ENCODE measurements around the gene ZNF622. TPM values are rescaled to one million over a fixed set of nuclear protein-coding genes. Genes with fewer than 3 reads are reported as not detected.

ZNF622 gene
- total RNA-seq, 1 experiment from 2014 or later: 25.2 TPM

DNA sequence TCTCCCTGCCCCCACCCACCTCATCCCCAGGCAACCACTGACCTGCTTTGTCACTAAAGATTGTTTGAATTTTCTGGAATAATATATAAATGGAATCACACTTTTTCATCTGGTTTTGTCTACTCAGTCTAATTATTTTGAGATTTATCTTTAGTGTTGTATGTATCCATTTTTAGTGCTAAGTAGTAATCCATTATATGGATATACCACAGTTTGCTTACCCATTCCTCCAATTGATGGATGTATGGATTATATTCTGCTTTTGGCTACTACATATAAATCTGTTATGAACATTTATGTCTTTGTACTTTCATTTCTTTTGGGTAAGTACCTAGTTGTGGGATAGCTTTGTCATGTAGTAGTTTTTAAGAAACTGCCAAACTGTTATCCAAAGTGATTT lies 14.5 kb upstream of the ZNF622 start:
- DNase-seq (ENCODE audit: low read depth, low spot score): no peak
- no peaks in the 10 kb centered on the region for H4K20me1 ChIP-seq (ENCODE audit: insufficient read depth)
- no peak overlapping the region for H3K9ac ChIP-seq (ENCODE audit: low read length)
- no peak overlapping the region for H3K27ac ChIP-seq (ENCODE audit: low read depth, low read length)
- H3K9me2 ChIP-seq (ENCODE audit: insufficient read depth): no peaks in the 10 kb centered on the region
- no peaks in the 10 kb centered on the region for H3K36me3 ChIP-seq (ENCODE audit: control insufficient read depth in 1 of 2, insufficient read depth in 2 of 2, low read length in 2 of 2)
- no peaks in the 10 kb centered on the region for H3K27me3 ChIP-seq (ENCODE audit: insufficient read depth, low read length)
- intact Hi-C loops (cut with micrococcal nuclease): no loop called here
- no peaks in the 10 kb centered on the region for H3K4me1 ChIP-seq (ENCODE audit: control insufficient read depth in 1 of 2, insufficient read depth in 2 of 2, low read length in 2 of 2)
- TF ChIP-seq CEBPB (IDR thresholded peaks at IDR 0.05; ENCODE audit: low read depth): no peak
- TF ChIP-seq, protein P1, sequence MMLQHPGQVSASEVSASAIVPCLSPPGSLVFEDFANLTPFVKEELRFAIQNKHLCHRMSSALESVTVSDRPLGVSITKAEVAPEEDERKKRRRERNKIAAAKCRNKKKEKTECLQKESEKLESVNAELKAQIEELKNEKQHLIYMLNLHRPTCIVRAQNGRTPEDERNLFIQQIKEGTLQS (IDR thresholded peaks at IDR 0.05): no peak
- no peak for TF ChIP-seq JUND (IDR thresholded peaks at IDR 0.05)
- TF ChIP-seq SP1 (IDR thresholded peaks at IDR 0.05; ENCODE audit: low read depth): no peak
- TF ChIP-seq YY1 (IDR thresholded peaks at IDR 0.05; ENCODE audit: extremely low read depth, insufficient replicate concordance, low read depth, low read length): no peak
- no peak for TF ChIP-seq POLR2A (IDR thresholded peaks at IDR 0.05; ENCODE audit: borderline replicate concordance, extremely low read depth, insufficient read depth, insufficient read length)
- TF ChIP-seq SRF (IDR thresholded peaks at IDR 0.05; ENCODE audit: low read depth): no peak
- TF ChIP-seq SIN3A (IDR thresholded peaks at IDR 0.05; ENCODE audit: low read depth): no peak
- no peak for TF ChIP-seq CBX3 (IDR thresholded peaks at IDR 0.05; ENCODE audit: low read depth)
- TF ChIP-seq, protein P2, sequence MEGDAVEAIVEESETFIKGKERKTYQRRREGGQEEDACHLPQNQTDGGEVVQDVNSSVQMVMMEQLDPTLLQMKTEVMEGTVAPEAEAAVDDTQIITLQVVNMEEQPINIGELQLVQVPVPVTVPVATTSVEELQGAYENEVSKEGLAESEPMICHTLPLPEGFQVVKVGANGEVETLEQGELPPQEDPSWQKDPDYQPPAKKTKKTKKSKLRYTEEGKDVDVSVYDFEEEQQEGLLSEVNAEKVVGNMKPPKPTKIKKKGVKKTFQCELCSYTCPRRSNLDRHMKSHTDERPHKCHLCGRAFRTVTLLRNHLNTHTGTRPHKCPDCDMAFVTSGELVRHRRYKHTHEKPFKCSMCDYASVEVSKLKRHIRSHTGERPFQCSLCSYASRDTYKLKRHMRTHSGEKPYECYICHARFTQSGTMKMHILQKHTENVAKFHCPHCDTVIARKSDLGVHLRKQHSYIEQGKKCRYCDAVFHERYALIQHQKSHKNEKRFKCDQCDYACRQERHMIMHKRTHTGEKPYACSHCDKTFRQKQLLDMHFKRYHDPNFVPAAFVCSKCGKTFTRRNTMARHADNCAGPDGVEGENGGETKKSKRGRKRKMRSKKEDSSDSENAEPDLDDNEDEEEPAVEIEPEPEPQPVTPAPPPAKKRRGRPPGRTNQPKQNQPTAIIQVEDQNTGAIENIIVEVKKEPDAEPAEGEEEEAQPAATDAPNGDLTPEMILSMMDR (IDR thresholded peaks at IDR 0.05 in 2 of 3, conservative IDR thresholded peaks at IDR 0.05 in 1 of 3; ENCODE audit: borderline replicate concordance in 1 of 3, insufficient read depth in 1 of 3, low read depth in 2 of 3, low read length in 2 of 3): no peak
- no peak for TF ChIP-seq RAD21 (IDR thresholded peaks at IDR 0.05; ENCODE audit: low read depth)
- TF ChIP-seq ELF1 (IDR thresholded peaks at IDR 0.05; ENCODE audit: borderline replicate concordance, low read depth): no peak
- no peak for TF ChIP-seq POLR2AphosphoS5 (IDR thresholded peaks at IDR 0.05; ENCODE audit: low read depth, low read length)
- TF ChIP-seq EZH2phosphoT487 (IDR thresholded peaks at IDR 0.05; ENCODE audit: borderline replicate concordance): no peak
- no peak for TF ChIP-seq REST (IDR thresholded peaks at IDR 0.05; ENCODE audit: low read depth)
- no peak for TF ChIP-seq TCF7L2 (IDR thresholded peaks at IDR 0.05; ENCODE audit: borderline replicate concordance, extremely low read depth, insufficient read depth, insufficient read length)
- TF ChIP-seq MAX (IDR thresholded peaks at IDR 0.05): no peak
- CTCF ChIA-PET: no interaction called here
- ATAC-seq: no peak
- no peaks in the 10 kb centered on the region for H3K9me3 ChIP-seq (ENCODE audit: control insufficient read depth in 1 of 2, insufficient read depth in 1 of 2, low read depth in 1 of 2, low read length in 2 of 2)
- RAD21 ChIA-PET (ENCODE audit: low non-redundant PET in 1 of 2, low total read pairs in 2 of 2, uncharacterized antibody in 2 of 2, unreplicated experiment in 2 of 2): no interaction called here
- POLR2A ChIA-PET: no interaction called here
- H2AFZ ChIP-seq (ENCODE audit: low read depth, low read length, poor library complexity, severe bottlenecking): no peak overlapping the region
- BruUV-seq (replicated peaks): no TSS peak
- no peaks in the 10 kb centered on the region for H3K79me2 ChIP-seq (ENCODE audit: insufficient read depth, low read length)
- H3K4me2 ChIP-seq (ENCODE audit: low read length): no peak overlapping the region
- H3K4me3 ChIP-seq (replicated peaks in 1 of 2; ENCODE audit: low read depth in 1 of 2, low read length in 2 of 2): no peak overlapping the region
